Naive thymus-derived CD8-positive, alpha-beta T cell (primary cell): ENCODE measurements around the gene HHIPL1. TPM values are rescaled to one million over a fixed set of nuclear protein-coding genes. Genes with fewer than 3 reads are reported as not detected.

Experiments
- ATAC-seq, 2 donors: fragments of 150-1000 bp; cut with Tn5 transposase in 1 of 2; sonication (Bioruptor Pico), chemical (Tn5 transposase) in 1 of 2; 1 replicate in 1 of 2; 2 replicates in 1 of 2; pipeline ENCODE4 v1.10.0; 2021; ENCODE audit warnings: mild to moderate bottlenecking in 2 of 2, moderate library complexity in 2 of 2
- POLR2A ChIA-PET: fragments of 350-600 bp; sonication (Branson Sonifier 250); formaldehyde crosslinking; loops from one replicate; lab custom pipeline; 2021; ENCODE audit warnings: antibody characterized with exemption; lab: Charles Lee
- DNase-seq, 10 donors: peaks; one replicate each; pipeline versions ENCODE4 v3.0.0 to v3.0.0-alpha.2; 2020 to 2022
- H3K27ac Mint-ChIP-seq, 10 donors: one replicate each; pipeline ENCODE4 v1.8.0; 2020 to 2022; ENCODE audit warnings: mild to moderate bottlenecking in 10 of 10, mixed read lengths in 10 of 10, moderate library complexity in 4 of 10, inconsistent platforms in 1 of 10
- H3K27me3 Mint-ChIP-seq, 5 donors: one replicate each; pipeline ENCODE4 v1.8.0; 2021 to 2022; ENCODE audit warnings: mixed read lengths in 5 of 5
- H3K36me3 Mint-ChIP-seq, 3 donors: one replicate each; pipeline ENCODE4 v1.8.0; 2020 to 2022; ENCODE audit warnings: mixed read lengths in 3 of 3, mild to moderate bottlenecking in 2 of 3, inconsistent platforms in 1 of 3
- H3K4me1 Mint-ChIP-seq, 4 donors: one replicate each; pipeline ENCODE4 v1.8.0; 2021 to 2022; ENCODE audit warnings: mixed read lengths in 4 of 4
- H3K4me3 Mint-ChIP-seq, 10 donors: one replicate each; pipeline ENCODE4 v1.8.0; 2020 to 2022; ENCODE audit warnings: mild to moderate bottlenecking in 10 of 10, mixed read lengths in 10 of 10, moderate library complexity in 6 of 10, inconsistent platforms in 1 of 10
- H3K9me3 Mint-ChIP-seq, 9 donors: one replicate each; pipeline ENCODE4 v1.8.0; 2020 to 2022; ENCODE audit warnings: mixed read lengths in 9 of 9, mild to moderate bottlenecking in 3 of 9, inconsistent platforms in 1 of 9, moderate library complexity in 1 of 9
- polyA plus RNA-seq, 3 donors: library from polyadenylated mRNA; unstranded; fragments of 300-500 nt; fragmentation: Illumina TruSeq; gene quantifications; one replicate each; pipeline ENCODE4 v1.2.3, GENCODE V29; 2021
- total RNA-seq, 8 experiments: library from RNA in 2 of 8; stranded (reverse) in 2 of 8; gene quantifications; one replicate each; pipeline ENCODE4 v1.2.3 and lab custom pipeline; 2021 to 2026

HHIPL1 gene
- total and polyA plus RNA-seq, 5 experiments from 2014 or later: 0.34 to 0.36 TPM; not detected in 3

DNA sequence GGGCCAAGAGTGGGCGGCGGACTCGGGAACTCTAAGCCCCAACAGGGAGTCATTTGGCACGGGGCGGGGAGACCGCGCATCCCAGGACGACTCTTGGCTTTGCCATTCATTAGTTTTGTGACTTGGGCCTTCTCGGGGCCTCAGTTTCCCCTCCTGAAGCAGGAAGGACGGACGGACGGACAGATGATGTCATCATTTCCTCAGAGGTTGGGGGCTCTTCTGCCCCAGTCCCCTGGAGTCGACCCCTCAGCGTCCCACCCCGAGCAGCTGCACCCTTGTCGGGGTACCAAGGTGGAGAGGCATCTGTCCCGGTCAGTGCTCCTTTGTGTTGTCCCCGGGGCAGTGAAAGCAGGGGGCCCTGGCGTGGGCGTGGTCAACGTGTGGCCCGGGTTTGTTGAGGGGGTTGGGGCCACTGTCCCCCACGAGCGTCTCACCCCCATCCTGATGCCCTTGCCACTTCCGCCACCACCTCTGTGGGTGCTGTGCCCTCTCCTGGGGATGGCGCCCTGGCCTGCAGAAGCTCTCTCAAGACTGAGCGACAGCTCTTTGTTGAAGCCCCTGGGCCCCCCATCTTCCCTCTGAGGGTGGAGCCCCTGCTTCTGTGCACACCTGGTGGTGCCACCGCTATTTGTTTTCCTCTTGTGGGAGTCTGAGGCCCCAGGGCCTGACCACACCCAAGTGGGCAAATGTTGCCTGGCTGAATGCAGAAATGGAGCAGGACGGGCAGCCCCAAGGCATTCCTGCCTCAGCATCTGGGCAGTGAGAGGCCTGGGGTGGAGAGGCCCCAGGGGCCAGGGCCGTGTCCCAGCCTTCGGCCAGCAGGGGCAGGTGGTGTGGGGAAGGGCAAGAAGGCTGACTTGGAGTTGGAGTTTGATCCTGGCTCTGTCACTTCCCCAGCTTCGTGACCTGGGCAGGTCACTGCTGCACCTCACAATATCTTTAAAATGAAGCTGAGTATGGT lies 896 bp downstream of the HHIPL1 start:
- peak overlapping the region in 5 of 10 donors; percentile 19 to 60 (median 26) for H3K4me3 Mint-ChIP-seq
- H3K36me3 Mint-ChIP-seq: no peaks in the 10 kb centered on the region
- H3K9me3 Mint-ChIP-seq: no peaks in the 10 kb centered on the region
- peaks cover 0 to 5% (median 2%) of the 10 kb centered on the region in 4 donors for H3K4me1 Mint-ChIP-seq
- peak overlapping the region in 1 of 10 donors; percentile 9 for H3K27ac Mint-ChIP-seq
- H3K27me3 Mint-ChIP-seq: peaks cover 16 to 57% (median 31%) of the 10 kb centered on the region in 5 donors
- ATAC-seq: no peak
- POLR2A ChIA-PET: no interaction called here
- DNase-seq: no peak

DNA sequence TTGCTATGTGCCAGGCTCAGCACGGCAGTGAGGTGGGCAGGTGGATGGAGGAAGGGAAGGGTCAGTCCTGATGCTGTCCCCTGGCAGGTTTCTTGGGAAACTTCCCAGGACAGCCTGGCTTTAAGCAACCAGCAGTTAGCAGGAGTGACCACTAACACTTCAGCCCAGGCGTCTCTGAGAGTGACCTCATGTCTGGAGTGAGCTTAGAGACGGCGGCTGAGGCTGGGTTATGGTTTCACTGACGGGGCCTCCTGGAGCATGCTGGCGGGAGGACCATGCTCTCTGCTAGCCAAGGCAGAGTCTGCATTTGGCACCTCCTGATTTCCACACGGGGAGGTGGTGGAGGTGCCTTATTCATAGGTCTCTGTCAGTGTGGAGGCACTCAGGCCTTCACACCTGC lies 2.5 kb downstream of the HHIPL1 start:
- no peak for ATAC-seq
- Mint-ChIP-seq H3K4me1 (peaks cover 0 to 5% (median 2%) of the 10 kb centered on the region in 4 donors), H3K4me3 (no peak overlapping the region), H3K9me3 (no peaks in the 10 kb centered on the region), H3K36me3 (no peaks in the 10 kb centered on the region), H3K27ac (no peak overlapping the region), H3K27me3 (peaks cover 20 to 64% (median 40%) of the 10 kb centered on the region in 5 donors)
- POLR2A ChIA-PET: no interaction called here
- no peak for DNase-seq

DNA sequence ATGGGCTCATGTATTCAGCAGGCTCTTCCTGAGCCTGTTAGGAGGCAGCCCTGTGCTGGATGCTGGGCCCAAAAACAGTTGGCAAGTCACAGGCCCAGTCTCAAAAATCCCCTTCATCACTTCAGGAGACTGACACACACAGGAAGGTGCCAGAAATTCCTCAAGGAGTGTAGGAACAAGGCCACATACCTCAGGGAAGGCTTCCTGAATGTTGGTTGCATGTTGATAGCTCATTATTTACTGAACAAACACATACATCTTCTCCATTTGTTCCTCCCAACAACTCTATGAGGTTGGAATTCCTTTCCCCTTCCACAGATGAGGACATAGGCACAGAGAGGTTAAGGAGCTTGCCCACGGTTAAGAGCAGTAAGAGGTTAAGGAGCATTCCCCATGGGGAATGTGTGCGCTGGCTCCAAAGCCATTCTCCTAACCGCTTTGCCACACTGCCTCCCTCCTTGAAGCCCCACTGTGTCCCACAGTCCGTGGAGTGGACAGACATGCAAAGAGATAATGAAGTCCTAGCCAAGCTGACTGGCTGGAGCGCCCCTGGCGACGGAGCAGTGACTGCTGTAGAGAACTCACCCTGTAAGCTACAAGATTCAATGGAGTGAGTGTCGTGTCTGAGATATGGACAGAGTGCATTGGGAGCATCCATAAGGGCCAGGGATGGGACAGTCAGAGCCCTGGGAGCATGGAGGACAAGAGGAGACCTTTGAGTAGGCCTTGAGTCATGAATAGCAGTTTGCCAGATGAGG lies 3.3 kb downstream of the HHIPL1 start:
- POLR2A ChIA-PET: no interaction called here
- Mint-ChIP-seq H3K4me3 (no peak overlapping the region), H3K4me1 (peaks cover 0 to 5% (median 2%) of the 10 kb centered on the region in 4 donors), H3K9me3 (no peaks in the 10 kb centered on the region), H3K27me3 (peaks cover 20 to 69% (median 40%) of the 10 kb centered on the region in 5 donors), H3K27ac (no peak overlapping the region), H3K36me3 (no peaks in the 10 kb centered on the region)
- no peak for DNase-seq
- ATAC-seq: no peak

DNA sequence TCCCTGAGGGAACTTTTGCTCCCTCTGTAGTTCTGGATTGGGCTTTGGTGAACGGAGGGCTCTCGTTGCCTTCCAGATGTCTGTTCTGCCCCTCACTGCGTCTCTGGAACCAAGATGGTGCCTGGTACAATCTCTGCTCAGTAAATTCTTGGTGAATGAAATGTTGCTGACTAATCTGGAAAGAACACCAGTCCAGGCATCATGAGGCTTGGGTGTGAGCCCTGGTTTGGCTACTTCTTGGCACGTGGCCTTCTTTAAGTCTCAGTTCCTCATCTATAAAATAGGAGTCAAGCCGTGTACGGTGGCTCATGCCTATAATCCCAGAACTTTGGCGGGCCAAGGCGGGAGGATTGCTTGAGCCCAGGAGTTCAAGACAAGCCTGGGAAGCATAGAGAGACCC lies 4.3 kb downstream of the HHIPL1 start:
- DNase-seq (no peak), ATAC-seq (no peak)
- Mint-ChIP-seq H3K27ac (no peak overlapping the region), H3K4me1 (peaks cover 0 to 3% (median under 1%) of the 10 kb centered on the region in 4 donors), H3K27me3 (peaks cover 16 to 65% (median 35%) of the 10 kb centered on the region in 5 donors), H3K36me3 (no peaks in the 10 kb centered on the region), H3K9me3 (no peaks in the 10 kb centered on the region), H3K4me3 (no peak overlapping the region)
- POLR2A ChIA-PET: no interaction called here

DNA sequence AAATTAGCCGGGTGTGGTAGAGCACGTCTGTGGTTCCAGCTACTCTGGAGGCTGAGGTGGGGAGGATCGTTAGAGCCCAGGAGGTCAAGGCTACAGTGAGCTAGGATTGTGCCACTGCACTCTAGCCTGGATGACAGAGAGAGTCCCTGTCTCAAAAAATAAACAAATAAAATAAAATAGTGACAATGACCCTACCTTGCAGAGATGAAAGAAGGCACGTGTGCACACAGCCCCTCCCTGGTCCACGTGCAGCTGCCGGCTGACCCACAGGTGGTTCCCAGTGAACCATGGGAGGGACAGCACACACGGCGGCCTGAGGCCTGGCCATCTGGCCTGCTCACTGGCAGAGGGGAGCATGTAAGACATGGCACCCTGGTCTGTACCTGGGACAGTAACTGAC lies 4.7 kb downstream of the HHIPL1 start:
- Mint-ChIP-seq H3K4me1 (peaks cover 0 to 3% (median under 1%) of the 10 kb centered on the region in 4 donors), H3K4me3 (no peak overlapping the region), H3K27me3 (peaks cover 19 to 66% (median 35%) of the 10 kb centered on the region in 5 donors), H3K27ac (no peak overlapping the region), H3K36me3 (peaks cover 0 to 2% (median 0%) of the 10 kb centered on the region in 3 donors), H3K9me3 (no peaks in the 10 kb centered on the region)
- no peak for DNase-seq
- ATAC-seq: no peak
- POLR2A ChIA-PET: no interaction called here

DNA sequence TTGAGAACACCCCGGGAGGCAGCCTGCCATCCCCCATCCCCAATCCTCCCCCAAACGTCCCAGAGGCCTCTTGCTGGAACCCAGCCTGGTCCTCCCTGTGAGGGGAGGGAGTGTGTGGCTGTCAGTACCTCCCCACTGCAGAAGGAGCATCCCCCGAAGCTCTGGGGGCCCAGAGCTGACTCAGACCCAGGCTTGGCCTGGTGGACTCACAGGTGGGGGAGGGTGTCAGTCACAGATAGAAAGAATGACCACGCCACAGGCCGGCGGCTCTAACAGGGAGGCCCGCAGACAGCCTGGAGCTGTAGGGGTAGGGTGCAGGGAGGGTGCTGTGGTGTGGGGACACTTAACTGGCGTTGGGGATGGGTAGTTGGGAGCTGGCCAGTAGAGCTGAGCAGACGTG lies 5.3 kb downstream of the HHIPL1 start:
- ATAC-seq (no peak), DNase-seq (no peak)
- no peak overlapping the region for H3K4me3 Mint-ChIP-seq
- peaks cover 0 to 3% (median under 1%) of the 10 kb centered on the region in 4 donors for H3K4me1 Mint-ChIP-seq
- peaks cover 0 to 3% (median 0%) of the 10 kb centered on the region in 3 donors for H3K36me3 Mint-ChIP-seq
- H3K27ac Mint-ChIP-seq: peak overlapping the region in 1 of 10 donors; percentile 44
- H3K27me3 Mint-ChIP-seq: peaks cover 21 to 69% (median 37%) of the 10 kb centered on the region in 5 donors
- POLR2A ChIA-PET: no interaction called here
- no peaks in the 10 kb centered on the region for H3K9me3 Mint-ChIP-seq

DNA sequence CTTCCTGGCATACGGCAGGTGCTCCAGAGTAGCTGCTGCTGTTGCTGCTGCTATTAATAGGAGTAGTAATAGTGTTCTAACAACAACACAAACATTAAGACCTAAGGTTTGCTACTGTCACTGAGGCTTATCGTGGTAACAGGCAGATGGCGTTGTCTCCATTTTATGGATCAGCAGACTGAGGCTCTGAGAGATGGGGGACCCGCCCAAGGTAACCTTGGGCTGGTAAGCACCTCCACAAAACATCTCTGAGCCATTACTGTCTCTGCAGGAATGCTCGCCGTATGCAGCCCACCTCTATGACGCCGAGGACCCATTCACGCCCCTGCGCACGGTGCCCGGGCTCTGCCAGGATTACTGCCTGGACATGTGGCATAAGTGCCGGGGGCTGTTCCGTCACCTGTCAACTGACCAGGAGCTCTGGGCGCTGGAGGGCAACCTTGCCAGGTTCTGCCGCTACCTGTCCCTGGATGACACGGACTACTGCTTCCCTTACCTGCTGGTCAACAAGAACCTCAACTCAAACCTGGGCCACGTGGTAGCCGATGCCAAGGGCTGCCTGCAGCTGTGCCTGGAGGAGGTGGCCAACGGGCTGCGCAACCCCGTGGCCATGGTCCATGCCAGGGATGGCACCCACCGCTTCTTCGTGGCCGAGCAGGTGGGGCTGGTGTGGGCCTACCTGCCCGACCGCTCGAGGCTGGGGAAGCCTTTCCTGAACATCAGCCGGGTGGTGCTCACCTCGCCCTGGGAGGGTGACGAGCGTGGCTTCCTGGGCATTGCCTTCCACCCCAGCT lies 7.2 kb downstream of the HHIPL1 start:
- Mint-ChIP-seq H3K4me1 (peaks cover 0 to 2% (median 0%) of the 10 kb centered on the region in 4 donors), H3K36me3 (peaks cover 0 to 3% (median 0%) of the 10 kb centered on the region in 3 donors), H3K4me3 (no peak overlapping the region), H3K9me3 (no peaks in the 10 kb centered on the region), H3K27ac (no peak overlapping the region), H3K27me3 (peaks cover 25 to 81% (median 42%) of the 10 kb centered on the region in 5 donors)
- DNase-seq: no peak
- ATAC-seq: no peak
- POLR2A ChIA-PET: no interaction called here

DNA sequence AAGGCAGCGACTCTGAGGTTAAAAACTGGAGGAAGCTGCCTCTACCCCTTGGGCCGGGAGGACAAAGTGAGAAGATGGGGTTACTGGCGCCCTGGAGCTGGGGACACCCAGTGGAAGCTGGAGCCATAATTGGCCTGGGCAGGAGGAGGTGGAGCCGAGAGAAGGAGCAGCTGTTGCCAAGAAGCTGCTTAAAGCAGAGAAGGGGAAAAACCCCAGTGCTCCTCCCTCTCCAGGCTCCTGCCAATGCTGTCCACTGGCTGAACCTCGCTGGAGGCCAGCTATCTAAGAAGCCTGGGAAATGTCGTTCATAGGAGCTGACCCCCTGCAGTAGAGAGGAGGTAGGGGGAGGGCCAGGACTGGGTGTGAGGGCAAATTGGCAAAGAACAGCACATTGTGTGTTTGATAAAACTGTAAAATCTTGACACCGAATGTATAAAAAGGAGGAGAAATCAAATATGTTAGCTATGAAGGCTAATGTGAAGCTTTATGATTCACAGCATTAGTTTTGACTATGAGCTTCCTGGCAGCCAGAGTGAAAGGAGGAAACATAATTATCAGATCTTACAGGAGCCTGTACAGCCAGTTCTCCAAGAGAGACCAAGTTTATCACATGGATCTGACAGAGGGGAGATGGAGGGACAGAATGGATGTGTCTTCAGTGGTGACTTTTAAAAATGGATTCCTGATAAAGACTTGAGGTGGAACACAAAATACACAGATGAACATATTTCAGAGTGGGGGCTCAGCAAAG lies 9.5 kb downstream of the HHIPL1 start:
- ATAC-seq (no peak), DNase-seq (no peak)
- H3K36me3 Mint-ChIP-seq: peaks cover 0 to 3% (median 0%) of the 10 kb centered on the region in 3 donors
- H3K27me3 Mint-ChIP-seq: peaks cover 29 to 78% (median 39%) of the 10 kb centered on the region in 5 donors
- POLR2A ChIA-PET: no interaction called here
- H3K4me1 Mint-ChIP-seq: peaks cover 0 to 3% (median under 1%) of the 10 kb centered on the region in 4 donors
- no peak overlapping the region for H3K4me3 Mint-ChIP-seq
- no peaks in the 10 kb centered on the region for H3K9me3 Mint-ChIP-seq
- H3K27ac Mint-ChIP-seq: no peak overlapping the region

DNA sequence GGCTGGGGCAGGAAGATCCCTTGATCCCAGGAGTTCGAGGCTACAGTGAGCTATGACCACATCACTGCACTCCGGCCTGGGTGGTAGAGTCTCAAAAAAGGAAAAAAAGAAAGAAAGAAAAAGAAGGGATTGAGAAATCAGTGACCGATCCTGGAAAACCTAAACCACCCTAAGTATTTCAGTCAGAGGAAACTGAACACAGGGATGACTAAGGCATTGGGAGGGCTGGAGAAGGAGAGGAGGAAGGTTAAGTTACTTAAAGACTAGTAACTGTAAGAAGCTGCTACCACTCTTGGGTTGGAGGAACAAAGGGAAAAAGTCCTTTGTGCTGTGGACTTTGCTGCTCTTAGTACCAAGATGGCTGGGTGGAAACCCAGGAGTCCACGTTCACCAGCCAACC lies 10.6 kb downstream of the HHIPL1 start:
- H3K36me3 Mint-ChIP-seq: peaks cover 0 to 3% (median 0%) of the 10 kb centered on the region in 3 donors
- peaks cover 30 to 82% (median 40%) of the 10 kb centered on the region in 5 donors for H3K27me3 Mint-ChIP-seq
- peaks cover 0 to 7% (median 2%) of the 10 kb centered on the region in 4 donors for H3K4me1 Mint-ChIP-seq
- DNase-seq (no peak), ATAC-seq (no peak)
- H3K27ac Mint-ChIP-seq: no peak overlapping the region
- no peaks in the 10 kb centered on the region for H3K9me3 Mint-ChIP-seq
- no peak overlapping the region for H3K4me3 Mint-ChIP-seq
- POLR2A ChIA-PET: no interaction called here

DNA sequence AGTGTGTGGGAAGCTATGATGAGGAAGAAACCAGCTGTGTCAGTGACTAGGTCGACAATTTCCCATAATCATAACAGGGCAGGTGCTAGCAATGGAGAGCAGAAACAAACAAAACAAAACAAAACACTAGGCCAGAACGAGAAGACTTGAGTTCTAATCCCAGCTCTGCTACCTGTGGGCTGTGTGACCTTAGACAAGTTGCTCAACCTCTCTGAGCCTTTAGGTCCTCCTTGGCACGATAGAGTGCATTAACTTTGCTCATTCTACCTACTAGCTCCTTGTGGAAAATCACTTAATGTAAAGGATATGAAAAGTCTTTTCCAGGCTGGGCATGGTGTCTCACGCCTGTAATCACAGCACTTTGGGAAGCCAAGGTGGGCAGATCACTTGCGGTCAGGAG lies 11.2 kb downstream of the HHIPL1 start:
- POLR2A ChIA-PET: no interaction called here
- H3K27ac Mint-ChIP-seq: no peak overlapping the region
- peaks cover 0 to 3% (median 0%) of the 10 kb centered on the region in 3 donors for H3K36me3 Mint-ChIP-seq
- DNase-seq: no peak
- ATAC-seq: no peak
- H3K4me3 Mint-ChIP-seq: no peak overlapping the region
- H3K27me3 Mint-ChIP-seq: peaks cover 32 to 82% (median 40%) of the 10 kb centered on the region in 5 donors
- H3K9me3 Mint-ChIP-seq: no peaks in the 10 kb centered on the region
- H3K4me1 Mint-ChIP-seq: peaks cover 0 to 8% (median 2%) of the 10 kb centered on the region in 4 donors

DNA sequence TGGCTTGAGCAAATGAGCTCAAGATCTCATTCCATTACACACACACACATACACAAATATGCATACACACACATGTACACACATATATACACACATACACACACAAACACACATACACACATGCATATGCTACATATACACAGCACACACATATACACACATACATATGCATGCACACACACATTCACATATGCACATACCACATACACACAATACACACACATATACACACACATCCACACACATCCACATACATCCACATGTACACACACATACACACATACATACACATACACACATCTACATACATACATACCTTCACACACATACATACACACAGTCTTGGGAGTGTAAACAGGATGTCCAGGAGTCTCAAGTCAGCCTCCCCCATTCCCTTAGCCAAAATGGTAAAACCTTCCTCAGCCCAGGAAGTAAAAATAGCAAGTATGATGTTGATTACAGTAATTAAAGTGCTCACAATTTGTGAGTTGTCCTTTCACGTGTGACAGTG lies 12.8 kb downstream of the HHIPL1 start:
- Mint-ChIP-seq H3K9me3 (no peaks in the 10 kb centered on the region), H3K4me1 (peaks cover 0 to 8% (median 2%) of the 10 kb centered on the region in 4 donors), H3K27ac (no peak overlapping the region), H3K36me3 (peaks cover 0 to 3% (median 0%) of the 10 kb centered on the region in 3 donors), H3K27me3 (peaks cover 37 to 90% (median 39%) of the 10 kb centered on the region in 5 donors), H3K4me3 (no peak overlapping the region)
- POLR2A ChIA-PET: no interaction called here
- no peak for ATAC-seq
- DNase-seq: no peak
